ENCODE results near the gene GRIN2B. TPM values are rescaled to one million over a fixed set of nuclear protein-coding genes. Genes with fewer than 3 reads are reported as not detected.

The GRIN2B gene
- total RNA-seq, 2 donors from 2014 or later, result 2.1 to 8.1 TPM

DNA sequence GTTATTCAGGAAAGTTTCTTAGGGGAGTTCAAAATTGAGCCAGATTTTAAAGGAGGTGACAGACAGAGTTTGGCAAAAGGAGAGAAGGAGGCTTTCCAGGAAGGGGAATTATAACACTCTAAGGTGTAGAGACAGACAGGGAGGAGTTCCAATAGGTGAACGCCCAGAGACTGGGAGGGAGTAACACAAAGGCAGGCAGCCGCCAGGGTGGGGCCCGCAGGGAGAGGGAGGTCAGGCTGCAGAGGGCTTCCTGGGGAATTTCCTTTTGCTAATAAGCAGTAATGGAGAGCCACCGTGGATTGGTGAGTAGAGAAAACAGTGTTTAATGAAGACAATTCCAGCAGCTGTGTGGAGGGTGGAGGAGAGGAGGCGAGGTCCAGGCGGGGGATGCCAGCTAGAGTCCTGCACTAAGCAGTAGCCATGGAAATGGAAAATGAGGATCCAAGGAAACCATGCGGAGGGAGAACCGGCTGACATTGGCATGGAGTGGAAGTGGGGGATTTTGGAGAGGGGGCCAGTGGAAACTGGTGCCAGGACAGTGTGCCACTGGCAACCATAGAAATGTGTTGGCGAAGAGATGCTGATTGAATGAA, 22.2 kb downstream of the GRIN2B start:
- peaks cover 6% of the 10 kb centered on the region for H3K27me3 ChIP-seq (ENCODE audit: control insufficient read depth, insufficient read depth, low read length, poor library complexity, severe bottlenecking)
- 67 to 91% methylated on average over 1 to 9 of the region's 9 CpGs for WGBS, 2 experiments (ENCODE audit: insufficient coverage in 1 of 2, insufficient read length in 1 of 2)
- no peak overlapping the region for H3K27ac ChIP-seq (ENCODE audit: low read depth, low read length)
- peaks cover 3% of the 10 kb centered on the region for H3K9me3 Mint-ChIP-seq
- H3K4me1 ChIP-seq (ENCODE audit: control insufficient read depth, insufficient read depth, low read length), result no peaks in the 10 kb centered on the region
- TF ChIP-seq, protein P1, sequence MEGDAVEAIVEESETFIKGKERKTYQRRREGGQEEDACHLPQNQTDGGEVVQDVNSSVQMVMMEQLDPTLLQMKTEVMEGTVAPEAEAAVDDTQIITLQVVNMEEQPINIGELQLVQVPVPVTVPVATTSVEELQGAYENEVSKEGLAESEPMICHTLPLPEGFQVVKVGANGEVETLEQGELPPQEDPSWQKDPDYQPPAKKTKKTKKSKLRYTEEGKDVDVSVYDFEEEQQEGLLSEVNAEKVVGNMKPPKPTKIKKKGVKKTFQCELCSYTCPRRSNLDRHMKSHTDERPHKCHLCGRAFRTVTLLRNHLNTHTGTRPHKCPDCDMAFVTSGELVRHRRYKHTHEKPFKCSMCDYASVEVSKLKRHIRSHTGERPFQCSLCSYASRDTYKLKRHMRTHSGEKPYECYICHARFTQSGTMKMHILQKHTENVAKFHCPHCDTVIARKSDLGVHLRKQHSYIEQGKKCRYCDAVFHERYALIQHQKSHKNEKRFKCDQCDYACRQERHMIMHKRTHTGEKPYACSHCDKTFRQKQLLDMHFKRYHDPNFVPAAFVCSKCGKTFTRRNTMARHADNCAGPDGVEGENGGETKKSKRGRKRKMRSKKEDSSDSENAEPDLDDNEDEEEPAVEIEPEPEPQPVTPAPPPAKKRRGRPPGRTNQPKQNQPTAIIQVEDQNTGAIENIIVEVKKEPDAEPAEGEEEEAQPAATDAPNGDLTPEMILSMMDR (conservative IDR thresholded peaks at IDR 0.05), result no peak
- no peak for DNase-seq
- peaks cover 81% of the 10 kb centered on the region for H3K27me3 Mint-ChIP-seq (ENCODE audit: insufficient read depth)
- H3K9me3 ChIP-seq (ENCODE audit: control insufficient read depth, low read length), result peaks cover 16% of the 10 kb centered on the region
- no peak overlapping the region for H3K9ac ChIP-seq (ENCODE audit: extremely low read depth, low read length, poor library complexity, severe bottlenecking)
- H3K4me3 ChIP-seq (ENCODE audit: low read length), result no peak overlapping the region
- peaks cover 15% of the 10 kb centered on the region for H3K4me1 Mint-ChIP-seq
- H3K36me3 Mint-ChIP-seq (ENCODE audit: low read depth), result peaks cover 2% of the 10 kb centered on the region
- no peaks in the 10 kb centered on the region for H3K36me3 ChIP-seq (ENCODE audit: control insufficient read depth, insufficient read depth, low read length)
- no peak overlapping the region for H3K27ac Mint-ChIP-seq
- H3K4me3 Mint-ChIP-seq, result no peak overlapping the region

DNA sequence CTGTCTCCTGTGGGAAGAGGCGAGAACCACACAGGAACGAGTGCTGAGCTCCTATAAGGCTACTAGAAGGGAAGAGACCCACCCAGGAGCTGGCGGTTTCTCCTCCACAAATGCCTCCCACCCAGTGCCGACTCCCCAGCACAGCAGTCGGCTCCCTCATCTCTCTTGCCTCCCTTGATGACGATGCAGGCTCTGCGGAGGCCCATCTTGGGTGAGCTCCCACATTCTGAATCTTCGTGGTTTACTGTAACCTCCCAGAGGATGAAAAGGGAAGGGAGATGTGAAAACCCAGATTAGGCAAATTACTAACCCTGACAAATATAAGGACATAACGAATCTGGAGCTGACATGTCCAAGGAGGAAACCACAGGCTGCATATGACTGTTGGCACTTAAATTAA, 23.8 kb downstream of the GRIN2B start:
- no peak overlapping the region for H3K27ac Mint-ChIP-seq
- peaks cover 76% of the 10 kb centered on the region for H3K27me3 Mint-ChIP-seq (ENCODE audit: insufficient read depth)

GRCh38 chr12:13956060-13956590, 25.3 kb downstream of the GRIN2B start:
- 93% methylated on average over 14 to 15 of the region's 15 CpGs for WGBS, 2 experiments (ENCODE audit: insufficient coverage in 1 of 2, insufficient read length in 1 of 2)
- Mint-ChIP-seq H3K9me3 (peaks cover 3% of the 10 kb centered on the region), H3K27ac (no peak overlapping the region)

More for the DNA sequence above, 23.8 kb downstream of the GRIN2B start:
- Histone ChIP-seq H3K4me3 (ENCODE audit: low read length) (no peak overlapping the region), H3K4me1 (ENCODE audit: control insufficient read depth, insufficient read depth, low read length) (no peaks in the 10 kb centered on the region), H3K9ac (ENCODE audit: extremely low read depth, low read length, poor library complexity, severe bottlenecking) (no peak overlapping the region), H3K27ac (ENCODE audit: low read depth, low read length) (no peak overlapping the region), H3K36me3 (ENCODE audit: control insufficient read depth, insufficient read depth, low read length) (no peaks in the 10 kb centered on the region), H3K27me3 (ENCODE audit: control insufficient read depth, insufficient read depth, low read length, poor library complexity, severe bottlenecking) (no peaks in the 10 kb centered on the region), H3K9me3 (ENCODE audit: control insufficient read depth, low read length) (peaks cover 16% of the 10 kb centered on the region)
- Mint-ChIP-seq H3K4me1 (peaks cover 14% of the 10 kb centered on the region), H3K4me3 (no peak overlapping the region), H3K9me3 (peaks cover 3% of the 10 kb centered on the region), H3K36me3 (ENCODE audit: low read depth) (peaks cover 2% of the 10 kb centered on the region)
- TF ChIP-seq, protein P1 (conservative IDR thresholded peaks at IDR 0.05), result no peak
- no peak for DNase-seq
- 94 to 96% methylated on average over 7 to 9 of the region's 9 CpGs for WGBS, 2 experiments (ENCODE audit: insufficient coverage in 1 of 2, insufficient read length in 1 of 2)

More at GRCh38 chr12:13956060-13956590, 25.3 kb downstream of the GRIN2B start:
- Histone ChIP-seq H3K36me3 (ENCODE audit: control insufficient read depth, insufficient read depth, low read length) (no peaks in the 10 kb centered on the region), H3K4me3 (ENCODE audit: low read length) (no peak overlapping the region), H3K4me1 (ENCODE audit: control insufficient read depth, insufficient read depth, low read length) (no peaks in the 10 kb centered on the region), H3K27ac (ENCODE audit: low read depth, low read length) (no peak overlapping the region), H3K27me3 (ENCODE audit: control insufficient read depth, insufficient read depth, low read length, poor library complexity, severe bottlenecking) (no peaks in the 10 kb centered on the region), H3K9me3 (ENCODE audit: control insufficient read depth, low read length) (peaks cover 16% of the 10 kb centered on the region), H3K9ac (ENCODE audit: extremely low read depth, low read length, poor library complexity, severe bottlenecking) (no peak overlapping the region)
- Mint-ChIP-seq H3K4me3 (no peak overlapping the region), H3K4me1 (peaks cover 18% of the 10 kb centered on the region), H3K36me3 (ENCODE audit: low read depth) (peaks cover 2% of the 10 kb centered on the region), H3K27me3 (ENCODE audit: insufficient read depth) (peaks cover 72% of the 10 kb centered on the region)
- TF ChIP-seq, protein P1 (conservative IDR thresholded peaks at IDR 0.05), result no peak
- no peak for DNase-seq
